Measurements from ENCODE around the gene GOLPH3L. TPM values are rescaled to one million over a fixed set of nuclear protein-coding genes. Genes with fewer than 3 reads are reported as not detected.
"Not testable (repeated sequence)": the region's sequence is repeated elsewhere in the genome, so short reads cannot be mapped to it uniquely, and the experiment has no call there.

GOLPH3L gene
- total and polyA plus RNA-seq, 10 of the 15 experiments (the other 5 are each of a cell fraction or from before 2014, with no cell fraction given) = 7.7 to 29.9 (median 19.2) TPM

DNA sequence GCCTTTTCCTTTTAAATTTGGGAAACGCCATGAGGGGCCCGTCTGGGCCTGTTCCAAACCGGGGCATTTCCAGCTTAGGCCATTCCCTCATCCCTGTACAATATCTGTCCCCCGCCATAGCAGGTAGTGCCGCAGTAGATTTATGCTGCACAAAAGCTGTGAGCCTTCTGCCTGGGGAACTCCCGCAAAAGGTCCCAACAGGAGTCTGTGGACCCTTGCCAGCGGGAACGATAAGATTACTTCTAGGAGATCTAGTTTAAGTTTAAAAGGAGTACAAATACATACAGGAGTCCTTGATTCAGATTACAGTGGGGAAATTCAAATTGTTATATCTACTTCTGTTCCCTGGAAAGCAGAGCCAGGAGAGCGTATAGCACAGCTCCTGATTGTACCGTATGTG is 42.3 kb downstream of the GOLPH3L start:
- SMC1A ChIA-PET (ENCODE audit: uncharacterized antibody, unreplicated experiment); BruUV-seq (replicated peaks); H3K36me3 ChIP-seq (ENCODE audit: control insufficient read depth in 2 of 2, insufficient read depth in 2 of 2, low read length in 1 of 2); H2AFZ ChIP-seq (ENCODE audit: control insufficient read depth, low read depth, low read length); H3K27ac ChIP-seq (ENCODE audit: control insufficient read depth, insufficient read depth); H3K27me3 ChIP-seq (replicated peaks in 1 of 2; ENCODE audit: control insufficient read depth in 2 of 2, insufficient read depth in 2 of 2, low read length in 1 of 2); in situ Hi-C loops (cut with MboI); RAD21 ChIA-PET (ENCODE audit: unreplicated experiment); H3K79me2 ChIP-seq (ENCODE audit: control insufficient read depth, insufficient read depth, low read length); ATAC-seq; H3K4me2 ChIP-seq (ENCODE audit: control insufficient read depth, insufficient read depth); H3K9me3 ChIP-seq (replicated peaks; ENCODE audit: control insufficient read depth, insufficient read depth, low read length); intact Hi-C loops (cut with micrococcal nuclease; ENCODE audit: unreplicated experiment); H3K4me1 ChIP-seq (ENCODE audit: control insufficient read depth, insufficient read depth, low read length); H3K9ac ChIP-seq (ENCODE audit: control insufficient read depth, insufficient read depth, low read length); FAIRE-seq; DNase-seq (ENCODE audit: low read depth, low spot score); H4K20me1 ChIP-seq (ENCODE audit: control insufficient read depth, insufficient read depth); H3K4me3 ChIP-seq: not testable (repeated sequence)
- WGBS (ENCODE audit: insufficient coverage, insufficient replicate concordance, low lambda C conversion rate, missing lambda C conversion rate) = 96% methylated on average over 10 of the region's 10 CpGs
- ChIA-PET POLR2A (interaction anchor here (0.6 kb wide), 1 partner anchor 267 kb away, joined by 3 read pairs; no protein-coding TSS in a partner anchor), CTCF (interaction anchor here (1.1 kb wide), 1 partner anchor 8 kb away, joined by 3 read pairs; no protein-coding TSS in a partner anchor)

- 93% methylated on average over 1 of the region's 1 CpG for WGBS (ENCODE audit: insufficient coverage, insufficient replicate concordance, low lambda C conversion rate, missing lambda C conversion rate)
- ChIA-PET RAD21 (ENCODE audit: unreplicated experiment) (no interaction called here), CTCF (interaction anchor here (2.3 kb wide), 1 partner anchor 89 kb away, joined by 7 read pairs; no protein-coding TSS in a partner anchor), SMC1A (ENCODE audit: uncharacterized antibody, unreplicated experiment) (interaction anchor here (1.4 kb wide), 1 partner anchor 89 kb away, joined by 4 read pairs; no protein-coding TSS in a partner anchor), POLR2A (no interaction called here)
- Histone ChIP-seq H4K20me1 (ENCODE audit: control insufficient read depth, insufficient read depth) (no peaks in the 10 kb centered on the region), H3K36me3 (ENCODE audit: control insufficient read depth in 2 of 2, insufficient read depth in 2 of 2, low read length in 1 of 2) (peaks cover 1 to 16% of the 10 kb centered on the region in 2 experiments), H3K4me3 (no peak overlapping the region), H3K9ac (ENCODE audit: control insufficient read depth, insufficient read depth, low read length) (no peak overlapping the region), H3K27ac (ENCODE audit: control insufficient read depth, insufficient read depth) (no peak overlapping the region), H3K79me2 (ENCODE audit: control insufficient read depth, insufficient read depth, low read length) (no peaks in the 10 kb centered on the region), H3K4me1 (ENCODE audit: control insufficient read depth, insufficient read depth, low read length) (no peaks in the 10 kb centered on the region), H3K9me3 (replicated peaks; ENCODE audit: control insufficient read depth, insufficient read depth, low read length) (no peaks in the 10 kb centered on the region), H3K4me2 (ENCODE audit: control insufficient read depth, insufficient read depth) (no peak overlapping the region), H2AFZ (ENCODE audit: control insufficient read depth, low read depth, low read length) (no peak overlapping the region), H3K27me3 (replicated peaks in 1 of 2; ENCODE audit: control insufficient read depth in 2 of 2, insufficient read depth in 2 of 2, low read length in 1 of 2) (no peaks in the 10 kb centered on the region)
- ATAC-seq (no peak), DNase-seq (ENCODE audit: low read depth, low spot score) (no peak), FAIRE-seq (no peak)
- in situ Hi-C loops (cut with MboI) = no loop called here
- intact Hi-C loops (cut with micrococcal nuclease; ENCODE audit: unreplicated experiment) = no loop called here
- BruUV-seq (replicated peaks) = no TSS peak
- TF ChIP-seq HCFC1 (IDR thresholded peaks at IDR 0.05; ENCODE audit: low read length) = no peak
- TF ChIP-seq SKIL (IDR thresholded peaks at IDR 0.05; ENCODE audit: low read depth, poor library complexity, severe bottlenecking) = no peak
- no peak for TF ChIP-seq NBN (IDR thresholded peaks at IDR 0.05)
- no peak for TF ChIP-seq ZNF687 (IDR thresholded peaks at IDR 0.05)
- TF ChIP-seq JUNB (IDR thresholded peaks at IDR 0.05) = no peak
- TF ChIP-seq RUNX3 (IDR thresholded peaks at IDR 0.05; ENCODE audit: low read length) = no peak
- no peak for TF ChIP-seq BHLHE40 (IDR thresholded peaks at IDR 0.05; ENCODE audit: borderline replicate concordance in 1 of 2, low read depth in 2 of 2, low read length in 1 of 2)
- TF ChIP-seq, protein P1, sequence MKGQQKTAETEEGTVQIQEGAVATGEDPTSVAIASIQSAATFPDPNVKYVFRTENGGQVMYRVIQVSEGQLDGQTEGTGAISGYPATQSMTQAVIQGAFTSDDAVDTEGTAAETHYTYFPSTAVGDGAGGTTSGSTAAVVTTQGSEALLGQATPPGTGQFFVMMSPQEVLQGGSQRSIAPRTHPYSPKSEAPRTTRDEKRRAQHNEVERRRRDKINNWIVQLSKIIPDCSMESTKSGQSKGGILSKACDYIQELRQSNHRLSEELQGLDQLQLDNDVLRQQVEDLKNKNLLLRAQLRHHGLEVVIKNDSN (IDR thresholded peaks at IDR 0.05; ENCODE audit: borderline replicate concordance, extremely low read length, insufficient read depth, low read depth, low read length) = no peak
Measured at GRCh38 chr1:150650193-150650592, 46.8 kb downstream of the GOLPH3L start.
